ENCODE results near the gene AIRE. TPM values are rescaled to one million over a fixed set of nuclear protein-coding genes. Genes with fewer than 3 reads are reported as not detected.
A peak's percentile ranks its signal among the peaks of the same experiment; 100 is the strongest.

The AIRE gene
- total RNA-seq, 1 experiment from 2014 or later: not detected

DNA sequence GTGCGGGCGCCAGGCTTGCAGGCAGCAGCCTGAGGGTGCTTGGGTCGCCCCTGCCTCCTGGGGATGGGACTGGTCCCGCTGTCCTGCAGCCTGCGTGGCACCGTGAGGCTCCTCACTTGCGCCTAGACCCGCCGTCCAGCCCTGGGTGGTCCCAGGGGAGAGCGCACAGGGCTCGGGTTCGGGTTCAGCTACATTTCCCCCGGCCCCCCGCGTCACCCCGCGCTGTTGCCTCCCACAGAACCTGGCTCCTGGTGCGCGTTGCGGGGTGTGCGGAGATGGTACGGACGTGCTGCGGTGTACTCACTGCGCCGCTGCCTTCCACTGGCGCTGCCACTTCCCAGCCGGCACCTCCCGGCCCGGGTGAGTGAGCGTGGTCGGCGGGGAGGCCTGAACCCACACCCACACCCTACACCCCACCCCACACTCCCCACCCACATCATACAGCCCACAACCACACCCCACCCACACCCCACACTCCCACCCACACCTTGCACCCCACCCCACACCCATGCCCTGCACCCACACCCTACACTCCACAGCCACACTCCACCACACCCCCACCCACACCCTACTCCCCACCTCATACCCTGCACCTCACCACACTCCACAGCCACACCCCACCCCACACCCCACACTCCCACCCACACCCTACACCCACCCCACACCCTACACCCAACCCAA, 8.0 kb downstream of the AIRE start:
- Histone ChIP-seq H3K36me3 (ENCODE audit: insufficient read depth, low read length, poor library complexity, severe bottlenecking) (no peaks in the 10 kb centered on the region), H3K4me3 (ENCODE audit: low read depth, low read length, poor library complexity, severe bottlenecking) (no peak overlapping the region), H3K27me3 (replicated peaks; ENCODE audit: insufficient read depth, low read depth, low read length, poor library complexity) (no peaks in the 10 kb centered on the region), H3K27ac (ENCODE audit: low read depth, low read length, poor library complexity, severe bottlenecking) (no peak overlapping the region), H3K9me3 (ENCODE audit: low read depth, low read length, poor library complexity, severe bottlenecking) (no peaks in the 10 kb centered on the region), H3K4me1 (ENCODE audit: insufficient read depth, low read length, poor library complexity, severe bottlenecking) (peaks cover 21% of the 10 kb centered on the region)
- intact Hi-C loops (cut with micrococcal nuclease; ENCODE audit: unreplicated experiment): no loop called here
- TF ChIP-seq, protein P1, sequence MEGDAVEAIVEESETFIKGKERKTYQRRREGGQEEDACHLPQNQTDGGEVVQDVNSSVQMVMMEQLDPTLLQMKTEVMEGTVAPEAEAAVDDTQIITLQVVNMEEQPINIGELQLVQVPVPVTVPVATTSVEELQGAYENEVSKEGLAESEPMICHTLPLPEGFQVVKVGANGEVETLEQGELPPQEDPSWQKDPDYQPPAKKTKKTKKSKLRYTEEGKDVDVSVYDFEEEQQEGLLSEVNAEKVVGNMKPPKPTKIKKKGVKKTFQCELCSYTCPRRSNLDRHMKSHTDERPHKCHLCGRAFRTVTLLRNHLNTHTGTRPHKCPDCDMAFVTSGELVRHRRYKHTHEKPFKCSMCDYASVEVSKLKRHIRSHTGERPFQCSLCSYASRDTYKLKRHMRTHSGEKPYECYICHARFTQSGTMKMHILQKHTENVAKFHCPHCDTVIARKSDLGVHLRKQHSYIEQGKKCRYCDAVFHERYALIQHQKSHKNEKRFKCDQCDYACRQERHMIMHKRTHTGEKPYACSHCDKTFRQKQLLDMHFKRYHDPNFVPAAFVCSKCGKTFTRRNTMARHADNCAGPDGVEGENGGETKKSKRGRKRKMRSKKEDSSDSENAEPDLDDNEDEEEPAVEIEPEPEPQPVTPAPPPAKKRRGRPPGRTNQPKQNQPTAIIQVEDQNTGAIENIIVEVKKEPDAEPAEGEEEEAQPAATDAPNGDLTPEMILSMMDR (conservative IDR thresholded peaks at IDR 0.05; ENCODE audit: low read depth, low read length): no peak
- BruUV-seq (replicated peaks): no TSS peak
- POLR2A ChIA-PET (ENCODE audit: low non-redundant PET): no interaction called here
- DNase-seq (ENCODE audit: low spot score): no peak
- CTCF ChIA-PET: no interaction called here

DNA sequence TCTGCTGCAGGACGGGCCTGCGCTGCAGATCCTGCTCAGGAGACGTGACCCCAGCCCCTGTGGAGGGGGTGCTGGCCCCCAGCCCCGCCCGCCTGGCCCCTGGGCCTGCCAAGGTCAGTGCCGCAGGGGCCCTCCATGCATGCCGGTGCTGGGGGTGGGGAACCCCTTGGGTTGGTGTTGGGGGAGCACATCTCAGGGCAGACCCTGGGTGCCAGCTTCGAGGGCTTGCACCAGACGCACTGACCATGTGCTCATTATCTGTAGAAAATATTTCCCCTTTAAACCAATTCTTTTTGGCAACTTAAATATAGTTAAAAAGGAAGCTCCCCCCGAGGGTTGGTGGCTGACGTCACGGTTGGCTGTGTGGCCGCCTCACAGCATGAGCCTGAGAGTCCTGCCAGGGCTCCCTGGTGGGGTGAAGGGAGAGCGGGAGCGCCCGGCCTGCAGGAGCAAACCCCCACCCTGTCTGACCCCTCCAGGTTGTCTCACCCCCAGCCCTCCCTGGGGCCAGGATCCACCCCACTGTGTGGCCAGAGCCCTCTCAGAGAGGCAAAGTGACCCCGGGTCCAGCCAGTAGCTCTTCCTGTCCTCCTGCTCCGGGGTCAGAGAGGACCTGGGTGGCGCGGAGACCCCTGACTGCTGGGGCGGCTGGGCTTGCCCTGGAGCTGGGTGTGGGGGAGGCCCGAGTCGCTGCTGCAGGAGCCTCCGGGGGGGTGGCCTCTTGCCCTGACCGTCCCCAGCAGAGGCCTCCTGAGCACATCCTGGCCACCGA, 8.9 kb downstream of the AIRE start:
- intact Hi-C loops (cut with micrococcal nuclease; ENCODE audit: unreplicated experiment): loop anchor here (5.0 kb wide), 1 partner anchor 482 kb away; no protein-coding TSS in a partner anchor
- Histone ChIP-seq H3K36me3 (ENCODE audit: insufficient read depth, low read length, poor library complexity, severe bottlenecking) (no peaks in the 10 kb centered on the region), H3K27me3 (replicated peaks; ENCODE audit: insufficient read depth, low read depth, low read length, poor library complexity) (no peaks in the 10 kb centered on the region), H3K4me1 (ENCODE audit: insufficient read depth, low read length, poor library complexity, severe bottlenecking) (peaks cover 26% of the 10 kb centered on the region), H3K9me3 (ENCODE audit: low read depth, low read length, poor library complexity, severe bottlenecking) (no peaks in the 10 kb centered on the region), H3K4me3 (ENCODE audit: low read depth, low read length, poor library complexity, severe bottlenecking) (no peak overlapping the region), H3K27ac (ENCODE audit: low read depth, low read length, poor library complexity, severe bottlenecking) (no peak overlapping the region)
- POLR2A ChIA-PET (ENCODE audit: low non-redundant PET): no interaction called here
- DNase-seq (ENCODE audit: low spot score): peak; percentile 57
- TF ChIP-seq EZH2 (IDR thresholded peaks at IDR 0.05; ENCODE audit: borderline replicate concordance, low read depth, low read length, poor library complexity, severe bottlenecking): no peak
- TF ChIP-seq, protein P1 (conservative IDR thresholded peaks at IDR 0.05; ENCODE audit: low read depth, low read length): no peak
- no TSS peak for BruUV-seq (replicated peaks)
- CTCF ChIA-PET: no interaction called here

DNA sequence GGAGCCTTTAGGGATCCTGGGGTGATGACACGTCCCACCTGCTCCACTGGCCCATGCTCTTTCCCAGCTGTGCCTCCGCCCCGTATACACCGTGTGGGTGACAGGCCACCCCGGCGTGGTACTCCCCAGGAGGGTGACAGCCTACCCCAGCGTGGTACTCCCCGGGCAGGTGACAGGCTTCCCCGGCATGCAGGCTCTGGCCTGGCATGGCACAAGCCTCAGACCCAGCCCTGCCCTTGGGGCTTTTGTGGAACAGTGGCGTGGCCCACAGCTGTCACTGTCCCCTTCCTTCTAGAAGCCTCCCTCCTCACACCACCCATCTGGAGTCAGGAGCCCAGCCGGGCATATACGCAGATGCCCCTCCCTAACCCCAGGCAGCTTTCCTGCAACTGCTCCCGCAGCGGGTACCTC, 9.5 kb downstream of the AIRE start:
- intact Hi-C loops (cut with micrococcal nuclease; ENCODE audit: unreplicated experiment): loop anchor here (5.0 kb wide), 1 partner anchor 483 kb away; no protein-coding TSS in a partner anchor
- no peak overlapping the region for H3K4me3 ChIP-seq (ENCODE audit: low read depth, low read length, poor library complexity, severe bottlenecking)
- no peaks in the 10 kb centered on the region for H3K27me3 ChIP-seq (replicated peaks; ENCODE audit: insufficient read depth, low read depth, low read length, poor library complexity)
- H3K4me1 ChIP-seq (ENCODE audit: insufficient read depth, low read length, poor library complexity, severe bottlenecking): peaks cover 26% of the 10 kb centered on the region
- H3K9me3 ChIP-seq (ENCODE audit: low read depth, low read length, poor library complexity, severe bottlenecking): no peaks in the 10 kb centered on the region
- peak; percentile 44 for DNase-seq (ENCODE audit: low spot score)
- no peak for TF ChIP-seq EZH2 (IDR thresholded peaks at IDR 0.05; ENCODE audit: borderline replicate concordance, low read depth, low read length, poor library complexity, severe bottlenecking)
- TF ChIP-seq, protein P1 (conservative IDR thresholded peaks at IDR 0.05; ENCODE audit: low read depth, low read length): no peak
- CTCF ChIA-PET: no interaction called here
- POLR2A ChIA-PET (ENCODE audit: low non-redundant PET): no interaction called here
- no peak overlapping the region for H3K27ac ChIP-seq (ENCODE audit: low read depth, low read length, poor library complexity, severe bottlenecking)
- no TSS peak for BruUV-seq (replicated peaks)
- no peaks in the 10 kb centered on the region for H3K36me3 ChIP-seq (ENCODE audit: insufficient read depth, low read length, poor library complexity, severe bottlenecking)

Data from A673 (cell line).